ENCODE measurements around the gene LEPR.
"Not testable (repeated sequence)": the region's sequence is repeated elsewhere in the genome, so short reads cannot be mapped to it uniquely, and the experiment has no call there.

LEPR gene

DNA sequence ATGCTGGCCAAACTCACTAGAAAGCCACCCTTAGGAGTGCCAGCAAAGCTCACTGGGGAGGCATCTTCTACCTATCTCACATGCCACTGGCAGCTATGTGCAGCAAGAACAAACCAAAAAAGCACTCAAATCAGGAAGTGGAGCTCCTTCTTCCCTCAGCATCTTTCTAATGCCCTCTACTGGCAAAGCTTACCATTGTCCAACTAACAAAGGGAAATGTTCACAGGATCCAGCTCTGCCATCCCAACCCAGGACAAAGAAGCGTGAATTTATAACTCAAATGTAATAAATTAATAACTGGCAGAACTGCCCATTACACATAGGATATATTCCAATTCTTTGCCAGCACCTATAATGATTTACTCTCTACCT lies 38.9 kb downstream of the LEPR start:
- H3K36me3 ChIP-seq (ENCODE audit: insufficient read depth, low read length): no peaks in the 10 kb centered on the region
- H3K9me3 ChIP-seq (ENCODE audit: control insufficient read depth, insufficient read depth, low read length): no peaks in the 10 kb centered on the region
- H3K9ac ChIP-seq (ENCODE audit: low read depth, low read length): no peak overlapping the region
- no peaks in the 10 kb centered on the region; the same call in 1 of the 2 replicates for H3K4me1 ChIP-seq (ENCODE audit: insufficient read depth, low read length)

- not testable (repeated sequence) for H3K36me3 ChIP-seq (ENCODE audit: insufficient read depth, low read length); H3K9me3 ChIP-seq (ENCODE audit: control insufficient read depth, insufficient read depth, low read length)
These were observed 45.4 kb downstream of the LEPR start for GRCh38 chr1:65465837-65466236.

DNA sequence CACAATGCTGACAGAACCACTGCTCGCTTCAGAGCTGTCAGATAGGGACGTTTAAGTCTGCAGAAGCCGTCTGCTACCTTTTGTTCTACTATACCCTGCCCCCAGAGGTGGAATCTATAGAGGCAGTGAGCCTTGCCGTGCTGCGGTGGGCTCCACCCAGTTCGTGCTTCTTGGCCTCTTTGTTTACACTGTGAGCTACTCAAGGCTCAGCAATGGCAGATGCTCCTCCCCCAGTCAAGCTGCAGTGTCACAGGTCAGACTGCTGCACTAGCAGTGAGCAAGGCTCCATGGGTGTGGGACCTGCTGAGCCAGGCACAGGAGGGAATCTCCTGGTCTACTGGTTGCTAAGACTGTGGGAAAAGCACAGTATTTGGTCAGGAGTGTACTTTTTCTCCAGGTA lies 47.1 kb downstream of the LEPR start:
- Histone ChIP-seq H3K4me1 (ENCODE audit: insufficient read depth, low read length) (peaks cover 8% of the 10 kb centered on the region; the same call in 1 of the 2 replicates), H3K9ac (ENCODE audit: low read depth, low read length) (no peak overlapping the region), H3K9me3 (ENCODE audit: control insufficient read depth, insufficient read depth, low read length) (no peaks in the 10 kb centered on the region), H3K36me3 (ENCODE audit: insufficient read depth, low read length) (no peaks in the 10 kb centered on the region)

More at GRCh38 chr1:65465837-65466236, 45.4 kb downstream of the LEPR start:
- H3K9ac ChIP-seq (ENCODE audit: low read depth, low read length); H3K4me1 ChIP-seq (ENCODE audit: insufficient read depth, low read length): not testable (repeated sequence)

DNA sequence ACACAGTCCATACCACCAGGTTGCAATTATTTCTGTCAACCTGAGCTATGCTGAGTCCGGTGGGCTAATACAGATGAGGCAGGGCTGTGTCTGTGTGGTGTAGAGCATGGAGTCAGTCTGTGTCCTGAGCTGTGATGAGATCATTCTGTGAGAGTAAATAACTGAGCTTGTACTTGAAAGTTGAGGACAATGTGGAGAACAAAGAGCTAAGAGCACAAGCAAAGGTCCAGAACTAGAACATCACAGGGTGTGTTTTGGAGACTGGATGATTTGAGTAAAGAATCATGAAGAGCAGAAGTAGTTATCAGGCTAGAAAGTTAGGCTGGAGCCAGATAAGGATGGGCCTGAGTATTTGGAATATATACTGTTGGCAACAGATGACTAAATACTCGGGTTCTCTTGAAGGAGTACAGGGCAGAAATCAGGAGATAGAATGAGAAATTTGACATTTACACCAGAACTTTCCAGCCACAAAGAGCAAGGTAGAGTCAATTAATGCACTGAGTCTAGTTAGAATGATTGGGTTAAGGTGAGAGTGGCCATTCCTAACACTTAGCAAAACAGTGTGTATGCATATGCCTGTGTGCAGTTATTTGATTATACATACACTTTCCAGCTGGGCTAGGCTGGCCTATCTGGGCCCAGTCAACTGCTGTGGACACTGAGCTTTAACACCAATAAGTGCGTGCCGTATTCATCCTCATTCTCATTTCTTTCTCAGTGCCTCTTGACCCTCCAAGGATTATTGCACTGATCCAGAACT lies 48.8 kb downstream of the LEPR start:
- H3K9ac ChIP-seq (ENCODE audit: low read depth, low read length): no peak overlapping the region
- H3K36me3 ChIP-seq (ENCODE audit: insufficient read depth, low read length): no peaks in the 10 kb centered on the region
- H3K4me1 ChIP-seq (ENCODE audit: insufficient read depth, low read length): peaks cover 8% of the 10 kb centered on the region; the same call in 1 of the 2 replicates
- H3K9me3 ChIP-seq (ENCODE audit: control insufficient read depth, insufficient read depth, low read length): no peaks in the 10 kb centered on the region

DNA sequence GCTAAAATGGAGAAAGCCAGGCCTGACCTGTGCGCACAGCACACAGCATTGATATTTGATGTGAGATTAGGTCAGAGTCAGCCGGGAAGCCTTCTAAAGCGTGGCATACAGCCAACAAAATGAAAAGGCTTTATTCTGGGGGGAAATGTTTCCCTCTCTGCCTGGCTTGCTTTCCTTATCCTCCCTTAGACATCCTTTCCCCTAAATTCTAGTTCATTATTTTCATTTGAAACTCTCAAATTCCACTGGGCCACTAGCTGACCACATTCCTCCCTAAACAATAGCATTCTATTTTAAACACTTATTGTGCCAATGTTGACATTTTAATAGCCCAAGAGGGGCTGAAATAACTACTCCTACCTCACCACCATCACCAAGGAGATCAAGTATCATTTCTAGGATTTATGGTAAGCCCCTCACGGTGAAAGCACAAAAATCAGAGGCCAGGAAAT lies 49.4 kb downstream of the LEPR start:
- Histone ChIP-seq H3K9ac (ENCODE audit: low read depth, low read length) (no peak overlapping the region), H3K9me3 (ENCODE audit: control insufficient read depth, insufficient read depth, low read length) (no peaks in the 10 kb centered on the region), H3K36me3 (ENCODE audit: insufficient read depth, low read length) (no peaks in the 10 kb centered on the region), H3K4me1 (ENCODE audit: insufficient read depth, low read length) (peaks cover 8% of the 10 kb centered on the region; the same call in 1 of the 2 replicates)

Data from ES-I3 (cell line).